ENCODE data around the gene FREM2. TPM values are rescaled to one million over a fixed set of nuclear protein-coding genes. Genes with fewer than 3 reads are reported as not detected.
A peak's percentile ranks its signal among the peaks of the same experiment; 100 is the strongest.

The FREM2 gene
- total RNA-seq, 1 donor from 2014 or later, result not detected

DNA sequence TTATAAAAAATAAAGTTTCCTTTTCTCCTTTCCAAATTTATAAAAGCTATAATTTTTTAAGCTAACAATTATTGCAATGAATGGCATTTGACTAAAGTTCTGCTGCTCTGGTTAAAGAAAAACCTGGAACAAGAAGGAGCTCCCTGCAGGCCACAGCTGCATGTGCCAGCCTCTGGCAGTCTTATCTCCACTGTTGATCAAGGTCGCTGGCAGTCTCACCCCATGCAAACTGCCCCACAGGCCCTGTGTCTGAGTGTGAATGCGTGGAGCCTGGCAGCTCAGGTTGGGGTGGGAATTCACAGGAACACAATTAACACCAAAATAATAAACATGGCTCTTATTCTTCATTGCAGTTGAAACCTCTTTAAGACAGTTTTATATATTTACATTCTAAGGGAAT lies 30.2 kb upstream of the FREM2 start:
- TF ChIP-seq, protein P1, sequence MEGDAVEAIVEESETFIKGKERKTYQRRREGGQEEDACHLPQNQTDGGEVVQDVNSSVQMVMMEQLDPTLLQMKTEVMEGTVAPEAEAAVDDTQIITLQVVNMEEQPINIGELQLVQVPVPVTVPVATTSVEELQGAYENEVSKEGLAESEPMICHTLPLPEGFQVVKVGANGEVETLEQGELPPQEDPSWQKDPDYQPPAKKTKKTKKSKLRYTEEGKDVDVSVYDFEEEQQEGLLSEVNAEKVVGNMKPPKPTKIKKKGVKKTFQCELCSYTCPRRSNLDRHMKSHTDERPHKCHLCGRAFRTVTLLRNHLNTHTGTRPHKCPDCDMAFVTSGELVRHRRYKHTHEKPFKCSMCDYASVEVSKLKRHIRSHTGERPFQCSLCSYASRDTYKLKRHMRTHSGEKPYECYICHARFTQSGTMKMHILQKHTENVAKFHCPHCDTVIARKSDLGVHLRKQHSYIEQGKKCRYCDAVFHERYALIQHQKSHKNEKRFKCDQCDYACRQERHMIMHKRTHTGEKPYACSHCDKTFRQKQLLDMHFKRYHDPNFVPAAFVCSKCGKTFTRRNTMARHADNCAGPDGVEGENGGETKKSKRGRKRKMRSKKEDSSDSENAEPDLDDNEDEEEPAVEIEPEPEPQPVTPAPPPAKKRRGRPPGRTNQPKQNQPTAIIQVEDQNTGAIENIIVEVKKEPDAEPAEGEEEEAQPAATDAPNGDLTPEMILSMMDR (IDR thresholded peaks at IDR 0.05; ENCODE audit: insufficient read depth, low read length, severe bottlenecking), result no peak
- DNase-seq (ENCODE audit: low read depth), result no peak
- H3K27me3 ChIP-seq (ENCODE audit: control insufficient read depth, insufficient read depth, low read length), result no peaks in the 10 kb centered on the region
- H3K36me3 ChIP-seq (ENCODE audit: control insufficient read depth, insufficient read depth, low read length), result no peaks in the 10 kb centered on the region
- no peak for FAIRE-seq
- H3K4me3 ChIP-seq (ENCODE audit: low read depth, low read length), result no peak overlapping the region

DNA sequence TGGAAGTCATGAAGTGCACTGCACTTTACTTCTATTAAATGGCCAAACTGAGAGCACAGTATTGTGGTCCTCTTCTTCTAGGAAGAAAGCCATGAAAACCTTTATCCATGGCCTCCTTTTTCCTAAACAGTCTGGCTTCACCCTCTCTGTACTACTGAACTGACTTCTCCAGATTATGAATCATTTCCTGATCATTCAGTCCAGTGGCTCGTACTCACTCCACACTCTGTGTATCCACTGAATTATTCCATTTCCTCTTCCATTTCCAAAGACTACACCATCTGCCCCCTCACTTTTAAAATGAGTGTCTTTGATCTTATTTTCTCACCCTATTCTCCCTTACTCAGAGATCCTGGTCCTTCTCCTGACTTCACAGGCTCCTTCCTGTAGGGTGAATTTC lies 29.7 kb upstream of the FREM2 start:
- TF ChIP-seq, protein P1 (IDR thresholded peaks at IDR 0.05; ENCODE audit: insufficient read depth, low read length, severe bottlenecking), result no peak
- peak; percentile 66 for DNase-seq (ENCODE audit: low read depth)
- no peak overlapping the region for H3K4me3 ChIP-seq (ENCODE audit: low read depth, low read length)
- H3K36me3 ChIP-seq (ENCODE audit: control insufficient read depth, insufficient read depth, low read length), result no peaks in the 10 kb centered on the region
- FAIRE-seq, result no peak
- H3K27me3 ChIP-seq (ENCODE audit: control insufficient read depth, insufficient read depth, low read length), result no peaks in the 10 kb centered on the region

DNA sequence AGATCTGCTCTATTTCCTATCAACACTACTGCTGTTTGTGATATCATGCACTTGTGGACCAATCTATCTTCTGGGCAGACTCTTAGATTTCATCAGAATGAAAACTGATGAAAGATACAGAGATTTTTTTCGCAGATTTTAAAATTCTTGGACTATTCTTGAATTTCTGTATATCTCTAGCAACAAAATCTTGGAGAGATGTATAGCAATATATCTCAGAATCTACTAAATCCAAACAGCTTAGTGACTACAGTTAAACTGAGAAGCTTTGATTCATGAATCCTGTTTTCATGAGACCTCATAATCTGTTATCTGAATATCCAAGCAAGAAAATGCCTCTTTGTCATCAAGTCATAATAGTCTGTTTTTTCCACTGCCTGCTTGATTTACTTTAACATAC lies 28.0 kb upstream of the FREM2 start:
- Histone ChIP-seq H3K27me3 (ENCODE audit: control insufficient read depth, insufficient read depth, low read length) (no peaks in the 10 kb centered on the region), H3K4me3 (ENCODE audit: low read depth, low read length) (no peak overlapping the region), H3K36me3 (ENCODE audit: control insufficient read depth, insufficient read depth, low read length) (no peaks in the 10 kb centered on the region)
- DNase-seq (ENCODE audit: low read depth) (no peak), FAIRE-seq (no peak)
- TF ChIP-seq, protein P1 (IDR thresholded peaks at IDR 0.05; ENCODE audit: insufficient read depth, low read length, severe bottlenecking), result no peak

DNA sequence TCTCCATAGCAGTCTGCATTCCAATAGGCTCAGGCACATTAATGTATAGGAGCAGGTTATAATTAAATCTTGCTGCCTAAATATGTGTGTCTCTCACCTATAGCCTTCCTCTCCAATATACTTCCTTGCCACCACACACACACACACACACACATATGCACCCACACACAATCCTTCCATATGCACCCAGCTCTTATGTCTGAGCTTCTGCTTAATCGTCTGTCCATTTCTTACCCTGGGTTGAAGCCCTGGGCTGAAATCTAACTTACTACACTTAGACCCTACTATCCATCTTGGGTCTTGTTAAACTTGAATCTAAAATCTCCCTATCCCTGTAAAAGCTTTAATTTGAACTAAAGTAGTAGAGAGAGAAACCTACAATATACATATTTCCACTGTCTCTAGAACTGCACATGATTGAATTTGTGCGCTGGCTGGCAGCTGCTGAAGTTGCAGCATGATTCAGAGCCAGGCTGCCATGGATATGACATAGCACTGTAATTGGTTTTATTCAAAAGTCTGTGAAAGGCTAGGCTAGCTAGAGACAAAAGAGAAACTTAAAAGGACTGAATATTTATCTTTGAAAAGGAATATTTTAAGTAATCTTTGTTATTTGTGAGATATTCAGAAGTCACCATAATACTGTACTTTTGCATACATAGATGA lies 25.7 kb upstream of the FREM2 start:
- no peaks in the 10 kb centered on the region for H3K27me3 ChIP-seq (ENCODE audit: control insufficient read depth, insufficient read depth, low read length)
- TF ChIP-seq, protein P1 (IDR thresholded peaks at IDR 0.05; ENCODE audit: insufficient read depth, low read length, severe bottlenecking), result no peak
- no peak overlapping the region for H3K4me3 ChIP-seq (ENCODE audit: low read depth, low read length)
- DNase-seq (ENCODE audit: low read depth) (no peak), FAIRE-seq (no peak)
- no peaks in the 10 kb centered on the region for H3K36me3 ChIP-seq (ENCODE audit: control insufficient read depth, insufficient read depth, low read length)

DNA sequence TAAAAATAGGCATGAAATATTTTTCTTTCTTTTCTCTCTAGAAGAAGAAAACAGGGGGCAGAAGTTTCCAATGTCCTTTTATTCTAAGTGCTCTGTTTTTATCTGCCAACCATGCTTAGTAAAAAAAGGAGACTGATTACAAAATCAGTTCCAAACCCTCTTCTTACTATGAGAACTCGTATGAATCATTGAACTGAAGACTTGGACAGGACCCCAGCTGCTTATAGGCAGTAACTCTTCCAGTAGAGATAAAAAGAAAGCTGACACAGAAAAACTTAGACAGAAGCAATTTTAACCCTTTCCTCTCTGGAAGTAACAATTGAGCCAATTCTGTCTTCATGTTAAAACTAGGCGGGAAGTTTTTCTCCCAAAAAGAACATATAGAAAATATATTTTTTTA lies 24.5 kb upstream of the FREM2 start:
- H3K27me3 ChIP-seq (ENCODE audit: control insufficient read depth, insufficient read depth, low read length), result no peaks in the 10 kb centered on the region
- no peak overlapping the region for H3K4me3 ChIP-seq (ENCODE audit: low read depth, low read length)
- DNase-seq (ENCODE audit: low read depth), result peak; percentile 58
- H3K36me3 ChIP-seq (ENCODE audit: control insufficient read depth, insufficient read depth, low read length), result no peaks in the 10 kb centered on the region
- FAIRE-seq, result no peak
- TF ChIP-seq, protein P1 (IDR thresholded peaks at IDR 0.05; ENCODE audit: insufficient read depth, low read length, severe bottlenecking), result no peak

DNA sequence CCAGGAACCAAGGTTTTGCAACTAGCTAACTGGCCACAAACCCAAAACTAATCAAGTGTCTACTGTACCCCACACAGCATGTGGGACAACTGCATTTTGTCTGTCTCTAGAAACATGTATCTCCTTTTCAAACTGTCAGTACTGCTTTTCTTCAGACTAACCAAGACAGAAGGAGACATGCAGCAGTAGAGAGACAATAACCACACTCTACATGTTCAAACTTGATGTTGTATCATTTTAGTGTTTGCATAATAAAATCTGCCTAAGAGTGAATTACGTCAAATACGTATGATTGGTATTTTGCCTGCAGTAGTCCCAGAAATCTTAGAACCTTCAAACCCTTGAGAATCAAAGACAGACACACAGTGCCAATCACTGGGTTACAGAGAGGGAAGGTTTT lies 22.0 kb upstream of the FREM2 start:
- Histone ChIP-seq H3K36me3 (ENCODE audit: control insufficient read depth, insufficient read depth, low read length) (no peaks in the 10 kb centered on the region), H3K4me3 (ENCODE audit: low read depth, low read length) (no peak overlapping the region), H3K27me3 (ENCODE audit: control insufficient read depth, insufficient read depth, low read length) (no peaks in the 10 kb centered on the region)
- peak; percentile 90 for DNase-seq (ENCODE audit: low read depth)
- no peak for FAIRE-seq
- TF ChIP-seq, protein P1 (IDR thresholded peaks at IDR 0.05; ENCODE audit: insufficient read depth, low read length, severe bottlenecking), result no peak
